Upper lobe of left lung (tissue), 4 donors: ENCODE data around the gene PCSK5.

Experiments used
- CTCF ChIP-seq, 6 experiments: fragments of 450-650 bp in 4 of 6; fragments of 200-600 bp in 2 of 6; sonication (generic) in 2 of 6; IDR thresholded peaks; one replicate each; pipeline ENCODE4 v1.5.1; 2016 to 2019; ENCODE audit warnings: antibody characterized with exemption in 6 of 6
- EP300 ChIP-seq, 4 donors: sonication (generic); formaldehyde crosslinking; IDR thresholded peaks; one replicate each; pipeline ENCODE4 v1.5.1; 2017; ENCODE audit warnings: antibody characterized with exemption in 4 of 4, control low read depth in 2 of 4
- POLR2A ChIP-seq, 4 donors: fragments of 450-650 bp; IDR thresholded peaks; one replicate each; pipeline ENCODE4 v1.5.1; 2016 to 2017; ENCODE audit warnings: antibody characterized with exemption in 4 of 4, mild to moderate bottlenecking in 2 of 4
- POLR2AphosphoS5 ChIP-seq, 2 donors: sonication (generic); formaldehyde crosslinking; IDR thresholded peaks; one replicate each; pipeline ENCODE4 v1.5.1; 2017; ENCODE audit warnings: antibody characterized with exemption in 2 of 2

- TF ChIP-seq CTCF (IDR thresholded peaks at IDR 0.05) (no peak), POLR2AphosphoS5 (IDR thresholded peaks at IDR 0.05) (no peak), EP300 (IDR thresholded peaks at IDR 0.05) (no peak), POLR2A (IDR thresholded peaks at IDR 0.05) (no peak)
Measured at GRCh38 chr9:76198336-76198735, 307.9 kb downstream of the PCSK5 start.
